DMS53 (cell line): ENCODE measurements around the gene KLK6.
A peak's percentile ranks its signal among the peaks of the same experiment; 100 is the strongest.

Source experiments
- DNase-seq: peaks from one replicate; lab custom pipeline; 2025; lab: John Stamatoyannopoulos, UW

Gene KLK6

DNA sequence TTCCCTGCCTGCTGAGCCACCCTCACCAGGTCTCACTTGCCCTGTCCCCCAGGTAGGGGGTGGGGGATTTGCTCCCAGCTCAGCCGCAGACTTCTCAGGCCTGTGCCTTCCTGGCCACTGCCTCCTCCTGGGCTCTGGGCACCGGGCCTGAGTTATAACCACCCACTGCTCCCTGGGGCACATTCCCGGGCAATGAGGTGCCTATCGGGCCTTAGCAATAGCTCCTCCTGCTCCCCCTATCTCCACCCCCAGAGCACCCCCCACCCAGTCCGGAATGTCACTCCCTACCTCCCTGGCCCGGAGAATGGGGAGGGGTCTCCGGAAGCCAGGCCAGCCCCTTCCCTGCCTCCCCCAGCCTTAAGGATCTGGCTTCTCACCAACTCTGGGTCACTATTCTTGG lies 16.5 kb downstream of the KLK6 start, which contains the start of gene KLK5:
Gene KLK5, minus strand, starts transcription at position 129 of the 400 bp plus-strand sequence. CDS start 381 bp downstream, outside the sequence.
- no peak for DNase-seq

DNA sequence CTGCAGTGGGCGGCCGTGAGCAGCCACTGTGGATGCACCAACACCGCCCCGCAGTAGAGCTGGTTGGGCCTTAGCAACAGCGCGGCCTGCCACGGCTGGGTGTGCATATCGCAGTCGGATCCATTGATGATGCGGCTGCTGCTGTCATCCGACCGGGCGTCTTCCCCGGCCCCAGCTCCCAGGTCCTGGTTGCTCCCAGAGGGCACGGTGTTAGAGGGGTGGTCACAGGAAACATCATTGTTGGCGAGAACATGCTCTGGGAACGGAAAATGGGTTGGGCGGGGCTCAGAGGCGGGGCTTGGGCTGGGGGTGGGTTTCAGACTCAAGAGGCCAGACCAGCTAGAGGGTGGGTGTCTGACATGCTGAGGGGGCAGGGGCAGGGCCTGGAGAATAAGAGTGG lies 19.5 kb downstream of the KLK6 start:
- no peak for DNase-seq

- DNase-seq, result no peak
These were observed 22.3 kb downstream of the KLK6 start for GRCh38 chr19:50947123-50947522.

GRCh38 chr19:50944795-50945194 lies 24.6 kb downstream of the KLK6 start:
- no peak for DNase-seq

- DNase-seq, result no peak
These were observed 26.1 kb downstream of the KLK6 start for GRCh38 chr19:50943074-50943828.

DNA sequence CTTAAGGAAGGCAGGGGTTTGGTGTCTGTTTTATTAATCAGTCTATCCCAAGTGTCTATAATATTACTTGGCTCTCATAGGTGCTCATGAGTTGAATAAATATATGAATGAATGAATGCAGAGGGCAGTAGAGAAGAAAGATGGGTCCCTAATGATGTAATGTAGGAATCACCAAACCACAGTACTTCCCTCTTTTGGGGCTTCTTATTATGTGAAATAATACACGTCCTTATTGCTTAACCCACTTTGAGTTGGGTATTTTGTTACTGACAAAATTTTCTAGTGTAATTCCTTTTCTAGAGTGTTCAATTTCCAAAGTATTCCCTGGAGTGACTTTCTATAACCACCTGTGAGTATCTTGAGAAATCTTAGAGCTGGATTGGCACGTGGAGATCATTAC lies 29.8 kb downstream of the KLK6 start:
- no peak for DNase-seq

- peak; percentile 38 for DNase-seq
These were observed 35.8 kb downstream of the KLK6 start for GRCh38 chr19:50933640-50934039.

- no peak for DNase-seq
These were observed 36.7 kb downstream of the KLK6 start for GRCh38 chr19:50932690-50933083.

DNA sequence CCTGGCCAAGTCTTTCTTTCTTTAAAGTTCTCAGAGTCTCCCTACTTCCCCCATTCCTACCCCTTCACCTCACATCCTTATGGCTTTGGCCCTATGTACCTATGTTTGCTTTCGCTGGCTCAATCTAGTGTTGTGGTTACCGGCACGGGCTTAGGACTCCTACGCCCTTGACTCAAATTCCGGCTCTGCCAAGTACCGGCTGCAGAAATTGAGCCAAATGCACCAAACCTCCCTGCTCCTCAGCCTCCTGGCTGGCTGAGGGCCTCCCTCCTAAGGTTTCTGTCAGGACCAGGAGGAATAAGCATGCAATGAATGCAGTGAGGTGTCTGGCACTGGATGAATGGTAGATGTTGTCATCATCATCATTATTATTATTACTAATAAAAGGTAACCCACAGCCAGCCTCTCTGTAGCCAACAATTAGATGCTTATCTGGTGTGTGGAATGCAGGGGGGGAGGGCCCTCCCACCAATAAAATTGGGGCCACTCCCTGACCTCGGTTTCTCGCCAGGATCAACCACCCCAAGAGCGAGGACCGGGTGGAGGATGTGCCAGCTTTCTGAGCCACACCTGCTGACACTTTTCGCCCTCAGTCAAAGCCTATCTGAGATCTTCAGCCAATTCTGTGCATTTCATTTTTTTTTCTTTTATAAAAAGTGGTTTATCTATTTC lies 37.2 kb downstream of the KLK6 start:
- DNase-seq, result peak; percentile 19

- no peak for DNase-seq
These were observed 38.4 kb downstream of the KLK6 start for GRCh38 chr19:50931023-50931422.

GRCh38 chr19:50928831-50929230 lies 40.6 kb downstream of the KLK6 start:
- peak; percentile 70 for DNase-seq

DNA sequence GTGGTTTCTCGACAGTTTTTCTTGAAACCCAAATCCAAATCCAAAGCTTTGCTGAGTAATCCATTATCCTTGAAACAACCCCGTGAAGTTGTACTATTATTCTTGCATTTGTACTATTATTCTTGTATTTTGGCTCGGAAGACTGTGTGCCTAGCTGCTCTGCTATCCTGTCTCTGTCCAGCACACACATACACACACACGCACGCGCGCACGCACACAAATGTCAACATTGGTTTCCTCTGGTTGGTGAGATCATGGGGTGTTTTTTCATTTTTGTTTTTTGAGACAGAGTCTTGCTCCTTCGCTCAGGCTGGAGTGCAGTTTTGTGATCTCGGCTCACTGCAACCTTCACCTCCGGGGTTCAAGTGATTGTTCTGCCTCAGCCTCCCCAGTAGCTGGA lies 43.2 kb downstream of the KLK6 start:
- no peak for DNase-seq

- DNase-seq, result no peak
These were observed 43.7 kb downstream of the KLK6 start for GRCh38 chr19:50925734-50926133.

GRCh38 chr19:50924586-50924985 lies 44.8 kb downstream of the KLK6 start:
- no peak for DNase-seq

- peak; percentile 93 for DNase-seq
These were observed 47.0 kb downstream of the KLK6 start for GRCh38 chr19:50922317-50922853.

- DNase-seq, result peak; percentile 57
These were observed 47.7 kb downstream of the KLK6 start for GRCh38 chr19:50921426-50922316.

DNA sequence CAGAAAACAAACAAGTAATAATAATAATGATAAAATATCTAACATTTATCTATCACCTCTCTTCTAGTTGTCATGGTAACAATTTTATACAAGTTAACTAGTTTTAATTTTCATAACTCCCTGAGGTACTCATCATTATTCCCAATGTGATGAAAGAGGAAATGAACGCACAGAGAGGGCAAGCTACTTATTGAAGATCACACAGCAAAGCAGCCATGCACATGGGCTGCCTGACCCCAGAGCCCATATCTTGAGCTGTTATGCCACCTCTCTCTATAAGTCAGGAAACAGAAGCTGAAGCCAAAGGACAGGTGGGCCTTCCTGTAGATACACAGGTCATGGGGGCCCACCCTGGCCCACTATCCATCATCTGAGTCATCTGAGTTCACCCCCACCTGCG lies 53.3 kb downstream of the KLK6 start:
- no peak for DNase-seq

DNA sequence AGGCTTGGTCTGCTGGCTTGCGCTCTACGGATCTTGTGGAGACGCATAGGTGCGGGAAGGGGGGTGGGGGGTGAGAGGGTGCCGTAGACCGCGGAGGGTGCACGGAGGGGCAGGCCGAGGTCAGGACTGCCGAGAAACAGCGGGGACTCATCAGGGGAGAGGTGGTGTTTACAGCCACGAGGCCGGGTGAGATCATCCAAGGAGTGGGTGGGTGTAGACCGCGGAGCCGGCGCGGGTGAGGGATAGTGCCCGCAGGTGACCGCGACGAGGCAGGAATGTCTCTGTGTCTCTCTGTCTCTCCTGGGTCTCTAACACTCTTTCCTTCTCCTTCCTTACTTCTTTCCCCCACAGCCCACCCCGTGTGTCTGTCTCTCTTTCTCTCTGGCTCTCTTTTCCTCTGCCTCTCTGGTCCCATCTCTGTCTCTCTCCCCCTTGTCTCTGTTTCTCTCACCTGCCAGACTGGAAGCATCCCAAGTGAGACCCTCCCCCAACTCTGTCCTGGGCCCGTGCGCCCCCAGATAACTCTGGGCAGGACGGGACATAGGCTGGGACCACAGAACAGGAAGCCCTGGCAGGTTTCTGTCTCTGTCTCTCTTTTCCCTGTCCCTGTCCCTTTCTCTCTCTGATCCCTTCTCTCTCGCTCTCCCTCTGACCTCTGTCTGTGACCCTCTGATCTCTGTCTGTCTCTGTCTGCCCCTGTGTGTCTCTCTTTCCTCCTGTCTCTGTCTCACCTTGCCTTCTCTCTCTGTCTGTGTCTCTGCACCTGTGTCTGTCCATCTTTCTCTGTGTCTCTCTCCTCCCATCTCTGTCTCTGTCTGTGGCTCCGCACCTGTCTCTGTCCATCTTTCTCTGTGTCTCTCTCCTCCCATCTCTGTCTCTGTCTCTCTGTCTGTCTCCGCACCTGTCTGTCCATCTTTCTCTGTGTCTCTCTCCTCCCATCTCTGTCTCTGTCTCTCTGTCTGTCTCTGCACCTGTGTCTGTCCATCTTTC lies 56.4 kb downstream of the KLK6 start:
- peak; percentile 44 for DNase-seq

DNA sequence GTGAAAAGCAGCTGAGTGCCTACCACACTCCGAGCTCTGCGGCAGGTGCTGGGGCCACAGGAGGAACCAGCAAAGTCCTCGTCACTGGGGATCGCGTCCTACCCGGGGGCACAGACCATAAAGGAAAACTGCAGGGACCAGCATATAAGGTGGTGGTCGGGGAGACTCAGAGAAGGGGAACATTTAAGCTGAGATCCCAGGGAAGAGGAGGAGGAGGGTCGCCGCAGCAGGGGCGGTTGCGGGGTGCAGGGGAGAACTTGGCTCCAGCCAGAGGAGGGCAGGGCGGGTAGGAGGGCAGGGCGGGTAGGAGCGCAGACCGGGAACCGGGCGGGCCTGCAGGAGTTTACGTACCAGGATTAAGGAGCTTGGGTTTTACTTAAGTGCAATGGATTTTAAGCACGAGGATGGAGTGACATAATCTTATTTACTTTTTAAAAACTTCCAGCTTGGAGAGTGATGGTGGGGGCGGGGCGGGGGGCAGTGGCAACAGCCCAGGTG lies 57.2 kb downstream of the KLK6 start:
- DNase-seq, result no peak

GRCh38 chr19:50911206-50912101 lies 57.9 kb downstream of the KLK6 start, which contains the start of gene KLK4:
Gene KLK4, minus strand, starts transcription at chr19:50911395. Its CDS starts 657 bp downstream, at chr19:50910738.
- no peak for DNase-seq
